HG03175 (cell line): Measurements from ENCODE around the gene PSPN.

Source experiments
- ATAC-seq: cut with Tn5 transposase; IDR thresholded peaks from one replicate; pipeline ENCODE4 v1.9.1; 2021; ENCODE audit warnings: mild to moderate bottlenecking, moderate library complexity; ENCODE audit not compliant: unreplicated experiment

The PSPN gene

DNA sequence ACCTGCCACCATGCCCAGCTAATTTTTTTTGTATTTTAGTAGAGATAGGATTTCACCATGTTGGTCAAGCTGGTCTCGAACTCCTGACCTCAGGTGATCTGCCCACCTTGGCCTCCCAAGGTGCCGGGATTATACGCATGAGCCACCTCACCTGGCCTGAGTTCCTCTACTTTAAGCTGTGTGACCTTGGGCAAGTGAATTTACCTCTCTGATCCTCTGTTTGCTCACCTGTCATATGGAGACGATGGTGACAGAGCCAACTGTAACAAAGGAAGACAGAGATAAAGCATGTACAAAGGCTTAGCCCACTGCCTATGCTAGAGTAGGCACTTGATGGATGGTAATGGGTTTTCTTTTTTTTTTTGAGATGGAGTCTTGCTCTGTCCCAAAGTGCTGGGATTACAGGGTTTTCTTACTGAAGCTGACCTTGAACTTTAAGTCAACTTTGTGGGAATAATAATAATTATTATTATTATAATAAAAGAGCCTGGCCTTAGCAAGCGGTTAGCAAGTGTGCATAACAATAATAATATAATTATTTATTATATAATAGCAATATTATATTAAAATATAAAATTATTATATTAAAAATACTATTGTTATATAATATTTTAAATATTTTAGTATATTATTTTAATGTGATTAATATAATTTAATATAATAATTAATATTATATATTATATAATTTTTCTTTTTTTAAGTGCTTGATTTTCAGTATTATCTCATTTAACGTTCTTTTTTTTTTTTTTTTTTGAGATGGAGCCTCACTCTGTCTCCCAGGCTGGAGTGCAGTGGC lies 41.0 kb downstream of the PSPN start:
- no peak for ATAC-seq

GRCh38 chr19:6333439-6333838 lies 42.3 kb downstream of the PSPN start, which contains the start of gene ACER1:
Gene ACER1, minus strand, starts transcription at chr19:6333612. Its CDS starts 61 bp downstream, at chr19:6333551.
- ATAC-seq = no peak

GRCh38 chr19:6326815-6327214 lies 48.9 kb downstream of the PSPN start:
- no peak for ATAC-seq

DNA sequence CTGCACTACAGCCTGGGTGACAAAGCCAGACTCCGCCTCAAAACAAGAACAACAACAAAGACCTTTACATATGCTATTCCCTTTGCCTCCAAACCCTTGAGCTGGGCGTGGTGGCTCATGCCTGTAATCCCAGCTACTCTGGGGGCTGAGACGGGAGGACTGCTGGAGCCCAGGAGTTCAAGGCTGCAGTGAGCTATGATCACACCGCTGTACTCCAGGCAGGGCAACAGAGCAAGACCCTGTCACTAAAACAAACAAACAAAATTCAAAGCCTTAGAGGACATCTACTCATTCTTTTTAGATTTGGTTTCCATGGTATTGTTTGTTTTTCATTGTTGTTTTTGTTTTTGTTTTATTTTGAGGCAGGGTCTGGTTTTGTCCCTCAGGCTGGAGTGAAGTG lies 50.1 kb downstream of the PSPN start:
- ATAC-seq = no peak
